ENCODE measurements around the gene VIM.

The VIM gene

GRCh38 chr10:17228091-17229015, at the start of gene VIM:
Gene VIM, plus strand, starts transcription at chr10:17228241. Its CDS starts 1,182 bp downstream, at chr10:17229423.
- Mint-ChIP-seq H3K9me3 (no peaks in the 10 kb centered on the region), H3K36me3 (peaks cover 9% of the 10 kb centered on the region), H3K27ac (peak within 1 kb of the TSS; percentile 95), H3K4me3 (peak within 1 kb of the TSS; percentile 98), H3K4me1 (peaks cover 26% of the 10 kb centered on the region), H3K27me3 (no peaks in the 10 kb centered on the region)
- ATAC-seq (ENCODE audit: low read depth) (peak; percentile 36), DNase-seq (ENCODE audit: low spot score in 2 of 2) (peak; percentile 71 to 73)

GRCh38 chr10:17179002-17179401, 49.0 kb upstream of the VIM start:
- DNase-seq (ENCODE audit: low spot score in 2 of 2) (no peak), ATAC-seq (ENCODE audit: low read depth) (no peak)
- Mint-ChIP-seq H3K4me1 (peaks cover 3% of the 10 kb centered on the region), H3K27me3 (no peaks in the 10 kb centered on the region), H3K9me3 (no peaks in the 10 kb centered on the region), H3K36me3 (peaks cover 1% of the 10 kb centered on the region), H3K27ac (no peak overlapping the region), H3K4me3 (no peak overlapping the region)

GRCh38 chr10:17181110-17181509, 46.9 kb upstream of the VIM start:
- Mint-ChIP-seq H3K9me3 (no peaks in the 10 kb centered on the region), H3K27ac (no peak overlapping the region), H3K4me1 (peaks cover 2% of the 10 kb centered on the region), H3K4me3 (no peak overlapping the region), H3K36me3 (peaks cover 2% of the 10 kb centered on the region), H3K27me3 (no peaks in the 10 kb centered on the region)
- ATAC-seq (ENCODE audit: low read depth) (no peak), DNase-seq (ENCODE audit: low spot score in 2 of 2) (no peak)

GRCh38 chr10:17181751-17182150, 46.3 kb upstream of the VIM start:
- H3K4me3 Mint-ChIP-seq, result no peak overlapping the region
- no peak overlapping the region for H3K27ac Mint-ChIP-seq
- H3K36me3 Mint-ChIP-seq, result peaks cover 3% of the 10 kb centered on the region
- H3K4me1 Mint-ChIP-seq, result peaks cover 2% of the 10 kb centered on the region
- ATAC-seq (ENCODE audit: low read depth) (no peak), DNase-seq (ENCODE audit: low spot score in 2 of 2) (no peak)
- no peaks in the 10 kb centered on the region for H3K27me3 Mint-ChIP-seq
- H3K9me3 Mint-ChIP-seq, result no peaks in the 10 kb centered on the region

GRCh38 chr10:17183110-17183509, 44.9 kb upstream of the VIM start:
- no peak overlapping the region for H3K27ac Mint-ChIP-seq
- H3K27me3 Mint-ChIP-seq, result no peaks in the 10 kb centered on the region
- H3K4me3 Mint-ChIP-seq, result no peak overlapping the region
- ATAC-seq (ENCODE audit: low read depth) (no peak), DNase-seq (ENCODE audit: low spot score in 2 of 2) (no peak)
- H3K9me3 Mint-ChIP-seq, result no peaks in the 10 kb centered on the region
- H3K4me1 Mint-ChIP-seq, result peaks cover 2% of the 10 kb centered on the region
- H3K36me3 Mint-ChIP-seq, result peaks cover 2% of the 10 kb centered on the region

- Mint-ChIP-seq H3K4me1 (peaks cover 4% of the 10 kb centered on the region), H3K4me3 (no peak overlapping the region), H3K9me3 (no peaks in the 10 kb centered on the region), H3K27ac (no peak overlapping the region), H3K27me3 (no peaks in the 10 kb centered on the region), H3K36me3 (peaks cover 4% of the 10 kb centered on the region)
- DNase-seq (ENCODE audit: low spot score in 2 of 2) (no peak), ATAC-seq (ENCODE audit: low read depth) (no peak)
These were observed 42.2 kb upstream of the VIM start for GRCh38 chr10:17185873-17186272.

GRCh38 chr10:17188644-17189172, 39.3 kb upstream of the VIM start:
- peaks cover 7% of the 10 kb centered on the region for H3K36me3 Mint-ChIP-seq
- no peak overlapping the region for H3K27ac Mint-ChIP-seq
- DNase-seq (ENCODE audit: low spot score in 2 of 2) (no peak), ATAC-seq (ENCODE audit: low read depth) (no peak)
- peaks cover 11% of the 10 kb centered on the region for H3K4me1 Mint-ChIP-seq
- H3K9me3 Mint-ChIP-seq, result no peaks in the 10 kb centered on the region
- no peak overlapping the region for H3K4me3 Mint-ChIP-seq
- no peaks in the 10 kb centered on the region for H3K27me3 Mint-ChIP-seq

- Mint-ChIP-seq H3K4me1 (peaks cover 14% of the 10 kb centered on the region), H3K36me3 (peaks cover 7% of the 10 kb centered on the region), H3K27me3 (no peaks in the 10 kb centered on the region), H3K4me3 (no peak overlapping the region), H3K9me3 (no peaks in the 10 kb centered on the region), H3K27ac (no peak overlapping the region)
- ATAC-seq (ENCODE audit: low read depth) (no peak), DNase-seq (ENCODE audit: low spot score in 2 of 2) (no peak)
These were observed 37.4 kb upstream of the VIM start for GRCh38 chr10:17190602-17191001.

GRCh38 chr10:17195083-17195482, 33.0 kb upstream of the VIM start:
- no peak for ATAC-seq (ENCODE audit: low read depth)
- no peaks in the 10 kb centered on the region for H3K9me3 Mint-ChIP-seq
- no peaks in the 10 kb centered on the region for H3K27me3 Mint-ChIP-seq
- peaks cover 20% of the 10 kb centered on the region for H3K4me1 Mint-ChIP-seq
- no peak overlapping the region for H3K27ac Mint-ChIP-seq
- DNase-seq (ENCODE audit: low spot score in 2 of 2), result no peak
- peaks cover 6% of the 10 kb centered on the region for H3K36me3 Mint-ChIP-seq
- H3K4me3 Mint-ChIP-seq, result no peak overlapping the region

GRCh38 chr10:17196045-17196444, 32.0 kb upstream of the VIM start:
- Mint-ChIP-seq H3K4me1 (peaks cover 25% of the 10 kb centered on the region), H3K9me3 (no peaks in the 10 kb centered on the region), H3K27ac (no peak overlapping the region)

GRCh38 chr10:17196573-17196972, 31.5 kb upstream of the VIM start:
- Mint-ChIP-seq H3K4me1 (peaks cover 25% of the 10 kb centered on the region), H3K9me3 (no peaks in the 10 kb centered on the region), H3K27ac (no peak overlapping the region), H3K27me3 (no peaks in the 10 kb centered on the region), H3K4me3 (no peak overlapping the region), H3K36me3 (peaks cover 3% of the 10 kb centered on the region)
- no peak for ATAC-seq (ENCODE audit: low read depth)
- DNase-seq (ENCODE audit: low spot score in 2 of 2), result no peak

More at GRCh38 chr10:17196045-17196444, 32.0 kb upstream of the VIM start:
- Mint-ChIP-seq H3K27me3 (no peaks in the 10 kb centered on the region), H3K4me3 (no peak overlapping the region), H3K36me3 (peaks cover 3% of the 10 kb centered on the region)
- ATAC-seq (ENCODE audit: low read depth) (no peak), DNase-seq (ENCODE audit: low spot score in 2 of 2) (no peak)

GRCh38 chr10:17199351-17199804, 28.7 kb upstream of the VIM start:
- no peak for ATAC-seq (ENCODE audit: low read depth)
- Mint-ChIP-seq H3K4me3 (no peak overlapping the region), H3K27ac (peak overlapping the region; percentile 98), H3K27me3 (no peaks in the 10 kb centered on the region), H3K36me3 (no peaks in the 10 kb centered on the region), H3K4me1 (peaks cover 14% of the 10 kb centered on the region), H3K9me3 (no peaks in the 10 kb centered on the region)
- no peak for DNase-seq (ENCODE audit: low spot score in 2 of 2)

GRCh38 chr10:17200001-17200911, 27.8 kb upstream of the VIM start:
- peak overlapping the region; percentile 98 for H3K27ac Mint-ChIP-seq
- ATAC-seq (ENCODE audit: low read depth) (peak; percentile 31), DNase-seq (ENCODE audit: low spot score in 2 of 2) (peak in 1 of 2 donors; percentile 7)
- H3K4me1 Mint-ChIP-seq, result peaks cover 16% of the 10 kb centered on the region
- H3K36me3 Mint-ChIP-seq, result no peaks in the 10 kb centered on the region
- H3K27me3 Mint-ChIP-seq, result no peaks in the 10 kb centered on the region
- no peaks in the 10 kb centered on the region for H3K9me3 Mint-ChIP-seq
- peak overlapping the region; percentile 95 for H3K4me3 Mint-ChIP-seq
